ENCODE data around the gene AGFG2. TPM values are rescaled to one million over a fixed set of nuclear protein-coding genes. Genes with fewer than 3 reads are reported as not detected.
A peak's percentile ranks its signal among the peaks of the same experiment; 100 is the strongest.

Gene AGFG2
- total and polyA plus RNA-seq, 2 of the 13 experiments (the other 11 are each of a cell fraction or from before 2014, with no cell fraction given): 125 to 132 TPM

DNA sequence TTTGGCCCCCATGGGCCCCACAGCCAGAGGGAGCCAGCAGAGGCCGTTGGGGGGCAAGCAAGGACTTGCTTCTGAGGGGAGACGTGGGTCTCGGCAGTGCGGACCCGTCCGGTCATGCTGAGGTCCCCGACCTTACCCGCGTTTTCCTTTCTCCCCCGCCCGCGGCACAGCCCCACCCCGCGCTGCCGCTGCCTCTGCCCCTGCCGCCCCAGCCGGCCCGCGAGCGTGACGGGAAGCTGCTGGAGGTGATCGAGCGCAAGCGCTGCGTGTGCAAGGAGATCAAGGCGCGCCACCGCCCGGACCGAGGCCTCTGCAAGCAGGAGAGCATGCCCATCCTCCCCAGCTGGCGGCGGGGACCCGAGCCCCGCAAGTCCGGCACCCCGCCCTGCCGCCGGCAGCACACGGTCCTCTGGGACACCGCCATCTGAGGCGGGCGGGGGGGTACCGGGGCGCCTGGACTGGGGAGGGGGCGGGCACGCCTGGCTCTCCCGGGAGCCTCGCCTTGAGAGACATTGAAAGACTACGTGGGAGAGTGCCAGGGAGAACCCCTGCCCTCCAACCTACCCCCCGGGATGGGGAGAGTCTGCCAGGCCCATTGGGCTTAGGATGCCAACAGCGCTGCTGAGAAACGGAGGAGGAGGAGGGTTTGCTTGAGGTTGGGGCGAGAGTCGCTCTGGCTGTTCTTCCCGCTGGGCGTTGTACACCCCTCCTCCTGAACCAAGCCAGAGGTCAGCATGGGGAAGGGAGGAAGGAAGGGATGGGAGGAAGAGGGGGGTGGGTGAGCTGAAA lies 45.3 kb upstream of the AGFG2 start (continued):
- TF ChIP-seq NONO (IDR thresholded peaks at IDR 0.05): no peak
- peak; percentile 71 for TF ChIP-seq NONO (CRISPR knock-in tag; conservative IDR thresholded peaks at IDR 0.05)
- no peak for TF ChIP-seq MAFG (CRISPR knock-in tag; IDR thresholded peaks at IDR 0.05)
- peak; percentile 69; the same call in 1 of the 2 replicates for TF ChIP-seq MYC (CRISPR knock-in tag; IDR thresholded peaks at IDR 0.05; ENCODE audit: borderline replicate concordance)
- peak; percentile 32 for TF ChIP-seq TEAD3 (CRISPR knock-in tag; optimal IDR thresholded peaks at IDR 0.05; ENCODE audit: borderline replicate concordance)
- no peak for TF ChIP-seq ZIK1 (CRISPR knock-in tag; IDR thresholded peaks at IDR 0.05; ENCODE audit: borderline replicate concordance, low read depth)
- TF ChIP-seq MATR3 (CRISPR knock-in tag; IDR thresholded peaks at IDR 0.05): no peak
- TF ChIP-seq RFX1 (IDR thresholded peaks at IDR 0.05): no peak
- no peak for TF ChIP-seq U2AF1 (optimal IDR thresholded peaks at IDR 0.05; ENCODE audit: low read depth, low read length)
- TF ChIP-seq EP300 (IDR thresholded peaks at IDR 0.05; ENCODE audit: low read depth in 2 of 2, low read length in 2 of 2): no peak
- no peak for TF ChIP-seq EP300 (CRISPR knock-in tag; IDR thresholded peaks at IDR 0.05; ENCODE audit: borderline replicate concordance)
- 0 out of 2 replicates have a peak, but pooled peaks have one; percentile 49 for TF ChIP-seq ZNF776 (CRISPR knock-in tag; IDR thresholded peaks at IDR 0.05)
- TF ChIP-seq EHMT2 (IDR thresholded peaks at IDR 0.05; ENCODE audit: borderline replicate concordance, low read depth, low read length): no peak
- no peak for TF ChIP-seq SNAI1 (CRISPR knock-in tag; IDR thresholded peaks at IDR 0.05; ENCODE audit: borderline replicate concordance)
- TF ChIP-seq ARID2 (CRISPR knock-in tag; IDR thresholded peaks at IDR 0.05; ENCODE audit: borderline replicate concordance): no peak
- TF ChIP-seq, protein P1, sequence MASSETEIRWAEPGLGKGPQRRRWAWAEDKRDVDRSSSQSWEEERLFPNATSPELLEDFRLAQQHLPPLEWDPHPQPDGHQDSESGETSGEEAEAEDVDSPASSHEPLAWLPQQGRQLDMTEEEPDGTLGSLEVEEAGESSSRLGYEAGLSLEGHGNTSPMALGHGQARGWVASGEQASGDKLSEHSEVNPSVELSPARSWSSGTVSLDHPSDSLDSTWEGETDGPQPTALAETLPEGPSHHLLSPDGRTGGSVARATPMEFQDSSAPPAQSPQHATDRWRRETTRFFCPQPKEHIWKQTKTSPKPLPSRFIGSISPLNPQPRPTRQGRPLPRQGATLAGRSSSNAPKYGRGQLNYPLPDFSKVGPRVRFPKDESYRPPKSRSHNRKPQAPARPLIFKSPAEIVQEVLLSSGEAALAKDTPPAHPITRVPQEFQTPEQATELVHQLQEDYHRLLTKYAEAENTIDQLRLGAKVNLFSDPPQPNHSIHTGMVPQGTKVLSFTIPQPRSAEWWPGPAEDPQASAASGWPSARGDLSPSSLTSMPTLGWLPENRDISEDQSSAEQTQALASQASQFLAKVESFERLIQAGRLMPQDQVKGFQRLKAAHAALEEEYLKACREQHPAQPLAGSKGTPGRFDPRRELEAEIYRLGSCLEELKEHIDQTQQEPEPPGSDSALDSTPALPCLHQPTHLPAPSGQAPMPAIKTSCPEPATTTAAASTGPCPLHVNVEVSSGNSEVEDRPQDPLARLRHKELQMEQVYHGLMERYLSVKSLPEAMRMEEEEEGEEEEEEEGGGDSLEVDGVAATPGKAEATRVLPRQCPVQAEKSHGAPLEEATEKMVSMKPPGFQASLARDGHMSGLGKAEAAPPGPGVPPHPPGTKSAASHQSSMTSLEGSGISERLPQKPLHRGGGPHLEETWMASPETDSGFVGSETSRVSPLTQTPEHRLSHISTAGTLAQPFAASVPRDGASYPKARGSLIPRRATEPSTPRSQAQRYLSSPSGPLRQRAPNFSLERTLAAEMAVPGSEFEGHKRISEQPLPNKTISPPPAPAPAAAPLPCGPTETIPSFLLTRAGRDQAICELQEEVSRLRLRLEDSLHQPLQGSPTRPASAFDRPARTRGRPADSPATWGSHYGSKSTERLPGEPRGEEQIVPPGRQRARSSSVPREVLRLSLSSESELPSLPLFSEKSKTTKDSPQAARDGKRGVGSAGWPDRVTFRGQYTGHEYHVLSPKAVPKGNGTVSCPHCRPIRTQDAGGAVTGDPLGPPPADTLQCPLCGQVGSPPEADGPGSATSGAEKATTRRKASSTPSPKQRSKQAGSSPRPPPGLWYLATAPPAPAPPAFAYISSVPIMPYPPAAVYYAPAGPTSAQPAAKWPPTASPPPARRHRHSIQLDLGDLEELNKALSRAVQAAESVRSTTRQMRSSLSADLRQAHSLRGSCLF (CRISPR knock-in tag; IDR thresholded peaks at IDR 0.05; ENCODE audit: borderline replicate concordance): no peak
- TF ChIP-seq ZNF788 (CRISPR knock-in tag; IDR thresholded peaks at IDR 0.05; ENCODE audit: borderline replicate concordance): no peak
- TF ChIP-seq TCF12 (IDR thresholded peaks at IDR 0.05): no peak
- no peak for TF ChIP-seq TCF12 (CRISPR knock-in tag; IDR thresholded peaks at IDR 0.05)
- TF ChIP-seq KDM5B (CRISPR knock-in tag; IDR thresholded peaks at IDR 0.05; ENCODE audit: borderline replicate concordance): peak; percentile 79; the same call in 1 of the 2 replicates
- TF ChIP-seq, protein P2, sequence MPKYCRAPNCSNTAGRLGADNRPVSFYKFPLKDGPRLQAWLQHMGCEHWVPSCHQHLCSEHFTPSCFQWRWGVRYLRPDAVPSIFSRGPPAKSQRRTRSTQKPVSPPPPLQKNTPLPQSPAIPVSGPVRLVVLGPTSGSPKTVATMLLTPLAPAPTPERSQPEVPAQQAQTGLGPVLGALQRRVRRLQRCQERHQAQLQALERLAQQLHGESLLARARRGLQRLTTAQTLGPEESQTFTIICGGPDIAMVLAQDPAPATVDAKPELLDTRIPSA (CRISPR knock-in tag; IDR thresholded peaks at IDR 0.05; ENCODE audit: borderline replicate concordance): no peak
- no peak for TF ChIP-seq NFIC (IDR thresholded peaks at IDR 0.05; ENCODE audit: low read length)
